ENCODE measurements around the gene MAGI1. TPM values are rescaled to one million over a fixed set of nuclear protein-coding genes. Genes with fewer than 3 reads are reported as not detected.

MAGI1 gene
- total RNA-seq, 1 donor from 2014 or later: 45.3 TPM

DNA sequence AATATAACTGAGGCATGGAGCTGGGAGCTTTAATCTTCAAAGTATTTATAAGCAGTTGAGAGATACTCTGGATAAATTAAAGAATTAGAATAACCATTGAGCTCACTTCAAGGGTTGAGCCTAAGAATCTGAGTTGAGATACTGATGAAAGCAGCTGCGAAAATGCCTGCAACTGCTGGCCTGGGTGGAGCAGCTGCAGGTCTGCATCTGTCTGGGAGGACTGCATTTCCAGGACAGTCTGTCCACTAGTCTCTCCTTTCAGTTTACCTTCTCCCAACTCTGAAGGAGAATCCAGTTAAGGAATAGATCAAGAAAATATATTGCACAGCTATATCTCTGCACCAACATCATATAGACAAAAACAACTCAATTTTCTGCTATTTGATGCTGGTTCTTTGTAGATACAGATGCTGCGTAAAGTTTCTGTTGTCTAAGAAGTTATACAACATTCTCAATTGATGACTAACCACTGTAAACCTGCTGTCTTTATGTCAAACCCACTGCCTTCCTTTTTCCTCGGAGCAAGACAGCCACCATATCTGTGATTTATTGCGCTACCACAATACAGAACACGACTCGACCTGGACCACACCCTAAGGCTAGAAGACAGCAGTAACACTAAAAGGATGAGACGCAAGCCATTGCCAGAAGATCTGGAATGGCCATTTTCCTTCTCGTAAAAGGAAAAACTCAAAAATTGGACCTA lies 245.1 kb downstream of the MAGI1 start:
- DNase-seq: no peak

DNA sequence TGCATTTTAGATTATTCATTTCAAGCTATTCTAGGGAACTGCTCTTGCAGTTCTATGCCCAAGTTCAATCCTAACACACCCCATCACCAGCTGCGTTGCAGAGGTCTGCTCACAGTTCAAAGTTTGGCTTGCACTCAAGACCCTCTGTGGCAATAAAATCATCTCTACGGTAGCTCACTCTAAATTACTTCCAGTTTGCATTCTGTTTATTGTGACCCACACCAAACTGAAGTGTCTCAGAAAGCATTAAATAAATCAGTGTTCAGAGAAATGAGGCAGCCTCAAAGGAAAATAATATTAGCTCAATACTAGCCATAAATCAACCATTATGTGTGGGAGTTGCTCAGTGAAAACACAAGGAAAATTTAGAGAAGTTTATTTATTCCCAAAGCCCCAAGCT lies 250.3 kb downstream of the MAGI1 start:
- DNase-seq: peak; percentile 43

DNA sequence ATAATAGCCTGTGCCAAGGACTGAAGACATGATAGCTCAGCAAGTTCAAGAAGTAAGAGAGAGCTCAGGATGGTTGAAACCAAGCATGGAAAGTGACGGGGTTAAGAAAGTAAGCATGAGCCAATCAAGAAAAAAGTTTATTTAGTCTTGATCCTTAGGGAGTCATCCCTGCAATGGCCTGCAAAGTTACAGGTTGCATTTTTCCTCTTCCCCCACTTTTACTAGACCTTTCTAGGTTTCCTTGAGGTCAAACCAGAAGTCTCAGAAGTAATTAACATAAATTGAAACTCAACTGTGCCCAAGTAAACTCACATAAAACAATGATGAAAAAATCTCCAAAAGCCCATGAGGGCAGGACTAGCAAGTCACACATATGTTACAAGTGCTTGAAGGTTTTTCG lies 250.9 kb downstream of the MAGI1 start:
- DNase-seq: no peak

DNA sequence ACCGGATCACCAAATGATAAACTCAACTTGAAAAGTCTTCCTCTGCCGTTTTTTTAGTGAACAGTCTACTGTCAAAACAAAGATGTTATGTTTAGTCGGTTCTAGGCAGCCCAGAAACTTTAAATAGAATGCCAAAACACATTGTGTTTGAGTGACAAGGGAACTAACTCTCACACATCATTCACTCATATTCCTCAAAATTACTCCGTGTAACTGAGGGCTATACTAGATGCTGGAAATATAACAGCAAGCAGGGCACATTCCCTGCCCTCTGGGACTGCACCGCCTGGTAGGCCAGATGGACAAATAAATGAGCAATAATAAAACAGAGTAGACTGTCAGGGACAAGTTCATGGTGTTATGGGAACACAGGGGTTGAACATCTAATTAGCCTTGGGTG lies 251.4 kb downstream of the MAGI1 start:
- DNase-seq: no peak

DNA sequence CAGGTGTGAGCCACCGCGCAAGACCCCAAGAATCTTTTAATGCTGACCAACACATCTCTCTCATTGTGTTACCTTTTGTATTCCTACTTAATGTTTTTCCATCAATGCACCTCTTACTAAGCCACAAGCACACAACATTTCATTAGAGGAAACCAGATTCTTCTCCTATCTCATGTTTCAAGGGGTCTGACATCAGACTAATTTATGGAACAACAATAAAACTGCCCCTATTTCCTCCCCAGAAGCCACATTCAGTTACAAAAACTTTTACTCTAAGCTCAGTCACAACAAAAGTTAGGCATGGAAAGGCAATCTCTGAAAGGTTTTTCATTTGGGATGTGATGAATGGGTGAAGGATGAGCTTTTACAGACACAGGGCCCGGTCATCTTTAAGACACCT lies 251.8 kb downstream of the MAGI1 start:
- no peak for DNase-seq

DNA sequence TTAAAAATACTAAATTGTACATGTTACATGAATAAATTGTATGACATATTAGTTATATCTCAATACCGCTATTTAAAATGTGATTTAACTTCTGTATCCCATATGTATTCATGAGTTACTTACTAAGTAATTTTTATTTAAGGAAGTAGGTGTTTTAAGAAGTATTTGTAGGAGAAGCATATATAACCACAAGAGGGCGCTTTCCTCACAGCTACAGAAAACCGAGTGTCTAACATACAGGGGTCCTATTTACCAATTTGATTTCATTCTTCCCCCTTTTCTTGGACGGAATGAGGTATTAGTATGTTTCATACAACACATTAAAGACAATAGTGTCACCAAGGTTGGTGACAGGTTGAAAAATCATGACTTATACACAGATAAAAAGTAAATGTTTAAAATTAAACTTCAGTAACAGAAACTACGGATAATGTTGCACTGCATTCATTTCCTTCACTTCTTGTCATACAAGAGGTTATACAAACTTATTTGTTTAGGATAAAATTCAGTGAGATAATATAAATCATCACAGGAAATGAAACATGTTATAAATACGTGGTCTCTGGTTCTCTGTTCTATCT lies 253.6 kb downstream of the MAGI1 start:
- DNase-seq: peak; percentile 28

DNA sequence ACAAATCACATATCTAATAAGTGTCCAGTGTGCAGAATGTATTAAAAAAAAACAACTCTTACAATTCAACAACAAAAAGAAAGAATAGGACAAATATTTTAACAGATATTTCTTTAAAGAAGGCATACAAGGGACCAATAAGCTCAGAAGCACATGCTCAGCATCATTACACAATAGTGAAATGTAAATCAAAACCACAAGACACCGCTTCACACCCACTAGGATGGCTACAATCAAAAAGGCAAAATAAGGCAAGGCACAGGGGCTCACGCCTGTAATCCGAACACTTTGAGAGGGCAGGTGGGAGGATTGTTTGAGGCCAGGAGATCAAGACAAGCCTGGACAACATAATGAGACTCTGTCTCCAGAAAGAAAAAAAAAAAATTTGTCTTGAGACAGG lies 255.6 kb downstream of the MAGI1 start:
- no peak for DNase-seq

- DNase-seq: no peak
These were observed 257.1 kb downstream of the MAGI1 start for GRCh38 chr3:65781594-65781993.

GRCh38 chr3:65779390-65779789 lies 259.3 kb downstream of the MAGI1 start:
- no peak for DNase-seq

DNA sequence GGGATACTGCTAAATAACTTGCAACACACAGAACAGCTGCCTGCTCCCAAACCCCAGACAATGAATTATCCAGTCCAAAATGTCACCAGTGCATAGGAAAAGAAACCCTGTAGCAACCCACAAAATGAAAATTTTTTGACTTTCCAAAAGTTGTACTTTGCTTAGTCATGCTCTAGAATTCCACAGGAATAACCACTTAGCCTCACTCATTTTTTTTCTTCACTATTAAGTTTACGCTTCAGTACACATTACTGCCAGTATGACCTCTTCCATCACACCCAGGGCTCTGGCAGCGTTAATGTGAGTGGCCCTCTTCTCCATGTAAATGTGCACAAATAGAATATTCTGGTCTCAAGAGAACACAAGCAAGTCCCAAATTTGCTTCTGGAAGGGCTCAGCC lies 259.8 kb downstream of the MAGI1 start:
- no peak for DNase-seq

GRCh38 chr3:65777050-65777449 lies 261.7 kb downstream of the MAGI1 start:
- no peak for DNase-seq

DNA sequence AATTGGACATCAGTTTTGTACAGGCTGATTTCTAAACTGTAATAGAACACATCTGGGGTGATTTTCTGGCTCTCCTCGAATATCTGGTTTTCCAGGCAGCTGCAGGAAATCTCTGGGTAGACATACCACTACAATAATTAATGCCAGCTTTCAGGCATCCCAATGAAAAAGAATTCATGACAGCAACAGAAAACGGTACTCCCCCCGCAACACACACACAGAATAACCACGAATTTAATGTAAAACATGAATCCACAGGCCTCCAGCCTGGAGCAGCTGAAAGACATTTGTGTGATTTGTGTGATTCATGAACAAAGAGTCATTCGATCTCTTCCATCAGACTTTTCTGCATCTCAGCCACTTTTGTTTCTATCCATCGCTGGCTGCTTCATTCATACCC lies 262.2 kb downstream of the MAGI1 start:
- peak; percentile 91 for DNase-seq

- DNase-seq: no peak
These were observed 262.6 kb downstream of the MAGI1 start for GRCh38 chr3:65776081-65776480.

- no peak for DNase-seq
These were observed 266.0 kb downstream of the MAGI1 start for GRCh38 chr3:65772758-65773157.

GRCh38 chr3:65767551-65767950 lies 271.2 kb downstream of the MAGI1 start:
- DNase-seq: no peak

- DNase-seq: no peak
These were observed 276.5 kb downstream of the MAGI1 start for GRCh38 chr3:65762235-65762580.

DNA sequence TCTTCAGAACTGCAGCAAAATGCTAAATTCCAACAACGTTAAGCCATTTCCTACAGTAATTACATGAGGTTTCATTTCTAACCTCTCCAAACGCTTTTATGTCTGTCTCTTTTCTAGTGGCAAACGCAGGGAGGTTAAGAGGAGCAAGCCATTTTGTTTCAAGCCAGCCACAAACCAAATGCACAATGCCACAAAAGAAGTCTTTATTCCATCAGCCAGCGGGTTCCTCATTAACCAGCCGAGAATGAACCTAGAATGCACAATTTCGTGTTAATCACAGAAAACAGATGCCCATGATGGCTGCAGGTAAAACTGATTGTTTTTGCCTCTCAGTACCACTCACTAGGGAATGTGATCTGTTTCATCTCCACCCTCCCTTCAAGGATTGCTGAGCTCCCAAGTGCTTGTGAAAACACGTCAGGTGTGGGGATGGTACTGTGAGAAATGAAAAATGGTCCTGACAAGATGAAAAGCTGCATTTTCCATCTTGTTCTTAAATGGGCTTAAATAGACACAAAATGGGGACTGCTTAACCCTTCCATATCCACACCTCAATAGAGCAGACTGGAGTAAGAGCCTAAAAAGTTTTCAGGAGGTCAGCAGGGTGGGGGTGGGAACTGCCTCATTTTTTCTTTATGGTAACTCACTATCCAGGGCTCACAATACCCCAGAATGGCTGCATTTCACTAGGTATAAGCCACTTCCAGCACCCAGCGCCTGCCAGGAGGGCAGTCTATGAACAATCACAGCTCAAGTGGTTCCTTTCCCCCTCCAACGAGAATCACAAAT lies 277.1 kb downstream of the MAGI1 start:
- DNase-seq: no peak

DNA sequence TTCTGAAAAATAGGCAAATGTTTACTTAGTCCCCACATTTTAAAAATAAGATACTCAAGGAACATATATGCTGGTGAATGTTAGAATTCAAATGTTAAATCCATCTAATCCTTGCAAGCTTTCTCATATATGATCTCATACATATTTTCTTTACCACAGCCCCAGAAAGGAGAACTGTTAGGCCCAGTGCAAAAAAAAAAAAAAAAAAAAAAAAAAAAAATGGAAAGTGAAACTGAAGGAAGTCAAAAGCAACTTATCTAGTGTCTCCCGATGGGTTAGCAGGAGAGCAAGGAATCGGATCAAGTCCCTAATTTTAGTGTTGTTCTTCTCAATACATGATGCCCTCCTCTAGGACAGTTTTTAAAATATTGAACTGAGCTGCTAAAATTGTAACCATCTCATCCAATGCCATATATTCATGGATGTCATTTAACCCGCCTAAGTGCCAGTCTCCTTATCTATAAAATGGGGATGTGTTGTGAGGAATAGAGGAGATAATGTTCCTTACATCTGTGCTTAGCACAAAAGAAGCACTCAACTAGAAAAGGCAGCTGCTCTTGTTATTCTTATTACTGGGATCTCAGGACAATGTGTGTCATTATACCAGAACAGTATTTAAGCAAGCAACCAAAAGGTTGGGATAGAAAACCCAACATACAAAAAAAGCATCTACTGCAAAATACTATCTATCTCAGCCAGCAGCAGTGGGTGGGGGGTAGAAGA lies 279.7 kb downstream of the MAGI1 start:
- DNase-seq: no peak

- no peak for DNase-seq
These were observed 280.3 kb downstream of the MAGI1 start for GRCh38 chr3:65758438-65758837.

DNA sequence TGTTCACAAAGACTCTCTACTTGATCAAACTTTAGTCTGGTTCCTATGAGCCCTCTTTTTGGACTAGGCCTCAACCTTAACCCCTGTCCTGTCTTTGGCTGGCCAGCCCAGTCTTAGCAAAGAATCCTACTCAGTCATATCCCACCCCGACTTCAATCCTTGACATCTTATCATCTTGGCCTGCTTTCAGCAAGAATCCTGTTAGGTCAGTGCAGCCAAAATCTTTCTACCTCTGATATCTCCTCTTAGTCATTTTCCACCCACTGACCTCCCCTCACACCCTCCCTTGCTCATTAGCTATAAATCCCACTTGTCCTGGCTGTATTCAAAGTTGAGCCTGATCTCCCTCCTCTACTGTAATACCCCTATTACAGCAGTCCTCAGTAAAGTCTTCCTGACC lies 286.1 kb downstream of the MAGI1 start:
- DNase-seq: no peak

- no peak for DNase-seq
These were observed 287.5 kb downstream of the MAGI1 start for GRCh38 chr3:65751123-65751700.

GRCh38 chr3:65749066-65749465 lies 289.7 kb downstream of the MAGI1 start:
- no peak for DNase-seq

DNA sequence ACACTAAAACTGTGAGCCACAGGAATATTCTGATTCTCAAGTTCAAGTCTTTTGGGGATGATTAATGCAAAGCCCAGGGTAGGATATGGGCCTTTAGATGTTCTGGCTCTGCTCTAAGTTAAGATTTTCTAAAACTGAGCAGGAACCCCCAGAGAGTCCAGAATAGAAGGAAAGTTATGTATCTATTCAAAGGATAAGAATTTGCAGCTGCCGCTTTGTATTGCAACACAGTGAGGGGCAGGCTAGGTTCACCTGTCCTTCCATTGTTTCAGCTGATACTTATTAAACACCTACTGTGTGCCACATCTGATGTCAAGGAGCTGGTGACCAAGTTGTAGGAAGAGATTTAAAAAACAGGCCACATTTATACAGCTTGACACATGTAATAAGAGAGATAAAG lies 290.4 kb downstream of the MAGI1 start:
- DNase-seq: no peak

Measured in skin of body (tissue), 2 donors.